CD4-positive, alpha-beta T cell treated with Interleukin-15 for 4 hours (primary cell): ENCODE measurements around the gene ZNF717.
"Not testable (repeated sequence)": the region's sequence is repeated elsewhere in the genome, so short reads cannot be mapped to it uniquely, and the experiment has no call there.

Experiments used
- DNase-seq: peaks from one replicate; pipeline ENCODE4 v3.0.0-alpha.2; 2020; ENCODE audit warnings: low spot score

The ZNF717 gene

GRCh38 chr3:75785081-75785755 is at the start of gene ZNF717:
Gene ZNF717 (minus strand): TSS chr3:75785549. CDS start chr3:75783362, 2,187 bp downstream.
- DNase-seq, result peak; percentile 91

DNA sequence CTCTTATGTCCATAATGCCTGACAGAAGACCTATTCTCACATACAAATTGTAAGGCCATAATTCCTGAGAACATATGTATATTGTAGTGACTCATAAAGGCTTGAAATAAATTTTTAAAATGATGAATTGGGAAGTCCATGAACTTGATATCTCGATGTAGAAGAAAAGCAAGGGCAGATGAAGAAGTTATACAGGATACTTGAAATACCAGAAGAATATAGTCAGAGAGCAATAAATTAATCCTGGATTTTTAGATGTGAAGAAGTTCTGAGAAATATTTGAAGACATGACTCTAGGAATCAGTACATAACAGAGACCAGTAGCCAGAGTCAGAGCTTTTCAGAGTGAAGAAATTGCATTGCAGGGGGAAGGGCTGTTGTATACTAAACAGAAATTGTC is 45.7 kb upstream of the ZNF717 start:
- DNase-seq, result not testable (repeated sequence)

DNA sequence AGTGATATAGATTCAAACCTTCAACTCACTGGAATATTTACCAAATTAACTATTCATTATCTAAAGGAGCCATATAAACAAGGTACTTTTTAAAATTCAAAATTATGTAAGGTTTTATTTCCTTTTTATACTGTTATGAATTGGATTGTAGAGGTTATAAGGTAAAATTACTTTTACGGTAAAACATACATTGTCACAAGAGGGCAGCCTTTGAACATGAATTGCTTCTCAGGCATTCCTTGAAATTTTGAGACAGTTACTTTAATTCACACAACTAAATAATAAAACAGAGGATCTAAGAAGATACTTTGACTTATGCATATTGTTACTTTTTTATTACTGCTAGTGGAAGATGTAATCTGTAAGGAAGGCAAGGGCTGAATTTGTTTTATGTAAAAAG is 32.7 kb upstream of the ZNF717 start:
- DNase-seq, result not testable (repeated sequence)

DNA sequence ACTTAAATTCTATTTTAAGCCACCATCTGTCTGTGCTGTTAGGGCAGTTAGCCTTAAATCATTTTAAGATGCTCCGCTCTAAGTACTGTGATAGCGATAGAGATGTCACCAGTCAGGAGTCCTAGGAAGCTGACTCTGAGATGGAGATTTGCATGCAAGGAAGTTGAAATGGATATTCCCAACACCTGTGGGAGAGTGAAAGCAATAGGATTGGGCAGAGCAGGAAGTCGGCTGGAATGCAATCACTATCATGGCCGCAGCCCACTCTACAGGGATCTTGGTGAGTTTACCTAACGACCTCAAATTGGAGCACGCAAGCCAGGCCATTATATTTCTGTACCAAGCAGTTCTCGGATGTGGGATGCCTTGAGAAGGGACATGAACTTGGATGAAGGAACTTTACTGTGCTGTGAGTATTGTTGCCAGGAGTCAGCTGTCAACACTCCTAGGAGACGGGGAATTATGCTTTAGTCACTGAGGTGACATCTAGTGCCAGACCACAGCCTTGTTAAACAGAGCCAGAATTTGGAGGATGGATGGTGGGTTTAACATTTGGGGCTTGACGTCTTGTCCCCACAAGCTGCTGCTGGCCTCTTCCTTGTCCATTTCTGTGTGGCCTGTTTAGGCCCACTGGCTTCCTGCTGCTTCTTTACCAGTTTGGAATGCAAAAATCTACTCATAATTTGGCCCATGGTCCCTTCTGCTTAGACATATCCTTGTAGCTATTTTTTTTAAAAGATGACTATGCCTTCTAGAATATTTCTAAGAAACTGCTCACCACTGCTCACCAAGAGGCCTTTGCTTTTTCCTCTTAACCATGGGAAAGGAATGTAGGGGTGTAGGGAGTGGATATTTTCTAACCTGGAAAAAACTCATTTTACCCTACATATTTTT is 31.2 kb upstream of the ZNF717 start:
- DNase-seq, result not testable (repeated sequence)

- DNase-seq, result no peak
Measured at GRCh38 chr3:75814797-75815196, 29.4 kb upstream of the ZNF717 start.

GRCh38 chr3:75782506-75782905 is 2.8 kb downstream of the ZNF717 start:
- no peak for DNase-seq

DNA sequence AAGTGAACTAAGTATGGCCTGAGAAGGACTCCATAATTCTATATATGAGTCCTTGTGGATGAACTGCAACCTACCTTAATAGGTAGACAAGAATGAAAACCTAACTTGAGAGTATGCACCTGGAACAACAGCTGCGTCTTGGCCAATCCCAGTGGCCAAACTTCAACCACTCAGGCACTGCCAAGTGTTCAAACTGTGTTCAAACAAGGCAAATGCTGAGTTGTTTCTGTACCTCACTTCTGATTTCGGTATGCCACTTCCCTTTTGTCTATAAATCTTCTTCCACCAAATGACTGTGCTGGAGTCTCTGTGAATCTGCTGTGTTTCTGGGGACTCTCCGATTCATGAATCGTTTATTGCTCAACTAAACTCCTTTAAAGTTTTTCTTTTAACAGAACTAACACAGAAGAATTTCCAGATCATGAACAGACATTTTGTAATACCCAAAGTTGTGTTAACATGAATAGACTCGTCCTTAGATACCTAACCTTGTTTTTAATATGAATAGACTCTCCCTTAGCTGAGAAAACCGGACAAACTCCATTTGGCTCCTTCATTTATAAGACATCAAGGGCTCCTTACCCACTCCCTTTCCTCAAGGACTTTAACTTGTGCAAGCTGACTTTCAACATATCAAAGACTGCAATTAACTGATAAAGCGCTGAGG is 4.1 kb downstream of the ZNF717 start:
- DNase-seq, result no peak

- DNase-seq, result not testable (repeated sequence)
Measured at GRCh38 chr3:75777742-75778141, 7.6 kb downstream of the ZNF717 start.

DNA sequence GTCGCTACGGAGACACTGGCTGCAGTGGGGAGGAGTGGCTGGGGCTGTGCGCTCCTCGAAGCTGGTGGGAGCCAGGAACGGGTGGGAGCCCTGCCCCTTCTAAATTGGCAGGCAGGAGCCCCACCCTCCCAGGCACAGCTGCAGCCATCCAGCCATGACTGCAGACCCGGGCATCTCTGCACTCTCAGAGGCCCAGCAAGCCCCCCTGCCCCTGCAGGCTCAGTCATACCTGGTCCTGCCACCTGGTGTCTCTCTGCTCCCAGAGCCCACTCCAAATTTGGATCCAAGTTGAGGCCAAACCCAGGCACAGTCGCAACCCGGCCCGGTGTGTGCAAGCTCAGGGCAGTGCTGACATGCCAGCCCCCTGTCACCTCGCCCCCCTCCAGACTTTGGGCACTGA is 13.7 kb downstream of the ZNF717 start:
- DNase-seq, result not testable (repeated sequence)

- no peak for DNase-seq
Measured at GRCh38 chr3:75768303-75769017, 16.9 kb downstream of the ZNF717 start.

DNA sequence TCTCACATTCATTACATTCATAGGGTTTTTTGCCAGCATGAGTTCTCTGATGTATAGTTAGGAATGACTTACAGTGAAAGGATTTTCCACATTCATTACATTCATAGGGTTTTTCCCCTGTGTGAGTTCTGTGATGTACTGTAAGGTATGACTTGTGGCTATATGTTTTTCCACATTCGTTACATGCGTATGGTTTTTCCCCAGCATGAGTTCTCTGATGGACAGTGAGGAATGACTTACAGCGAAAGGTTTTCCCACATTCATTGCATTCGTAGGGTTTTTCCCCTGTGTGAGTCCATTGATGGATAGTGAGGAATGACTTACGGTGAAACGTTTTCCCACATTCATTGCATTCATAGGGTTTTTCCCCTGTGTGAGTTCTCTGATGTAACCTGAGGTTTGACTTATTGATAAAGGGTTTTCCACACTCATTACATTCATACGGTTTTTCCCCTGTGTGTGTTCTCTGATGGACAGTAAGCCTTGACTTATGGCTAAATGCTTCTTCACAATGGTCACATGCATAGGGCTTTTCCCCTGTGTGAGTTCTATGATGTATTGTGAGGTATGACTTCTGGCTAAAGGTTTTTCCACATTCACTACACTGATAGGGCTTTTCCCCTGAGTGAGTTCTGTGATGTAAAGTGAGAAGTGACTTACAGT is 47.4 kb downstream of the ZNF717 start:
- no peak for DNase-seq

DNA sequence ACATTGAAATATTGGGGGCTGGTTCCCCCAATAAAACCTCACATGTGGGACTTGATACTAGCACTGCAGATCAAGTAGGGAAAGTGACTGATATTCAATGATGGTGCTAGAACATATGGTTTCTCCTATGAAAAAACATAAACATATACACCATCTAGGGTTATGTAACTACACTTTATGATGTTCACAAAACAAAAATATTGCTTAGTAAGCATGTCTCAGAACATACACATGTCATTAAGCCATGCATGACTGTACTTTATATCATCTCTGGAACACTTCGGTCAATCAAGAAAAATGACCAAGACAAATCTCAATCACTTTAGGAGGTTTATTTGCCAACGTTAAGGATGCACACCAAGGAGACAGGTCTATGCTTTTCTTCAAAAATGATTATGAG is 57.4 kb downstream of the ZNF717 start:
- no peak for DNase-seq

DNA sequence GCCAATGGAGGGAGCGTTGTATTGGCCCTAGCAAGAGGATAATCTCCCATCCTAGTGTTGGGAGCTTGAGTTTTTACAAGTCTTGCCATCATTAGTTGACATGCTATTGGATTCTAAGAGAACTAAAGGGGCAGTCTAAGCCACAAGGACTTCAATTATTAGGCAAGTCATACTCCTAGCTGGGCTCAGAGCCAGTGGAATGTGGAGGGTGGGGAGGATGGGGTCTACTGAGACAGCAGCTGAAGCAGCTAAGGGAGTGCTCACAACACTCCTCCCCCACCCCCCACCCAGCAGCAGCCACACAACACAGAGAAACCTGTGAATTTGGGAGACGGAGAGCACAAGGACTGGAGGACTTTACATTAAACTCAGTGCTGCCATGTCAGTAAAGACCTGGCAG is 93.3 kb downstream of the ZNF717 start:
- DNase-seq, result no peak

DNA sequence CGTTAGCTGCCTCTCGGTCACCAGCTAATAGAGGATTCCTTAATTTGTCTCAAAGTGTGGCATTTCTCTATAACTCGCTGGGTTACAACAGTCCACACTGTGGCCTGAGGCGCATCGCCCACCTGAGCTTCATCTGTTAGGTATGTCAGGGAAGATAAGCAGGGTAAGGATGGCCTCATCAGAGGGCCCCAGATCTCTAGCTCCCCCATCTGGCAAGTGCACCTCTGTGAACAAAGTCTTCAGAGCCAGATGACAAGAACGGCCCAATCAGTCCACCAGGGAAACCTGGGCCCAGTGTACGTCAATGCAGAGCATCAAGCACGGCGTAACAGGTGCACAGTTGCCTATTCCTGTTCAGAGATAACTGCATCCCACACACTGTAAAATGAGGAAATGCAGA is 98.0 kb downstream of the ZNF717 start:
- no peak for DNase-seq
